HS-27A (cell line): Measurements from ENCODE around the gene NPIPB6.

ENCODE experiments used
- DNase-seq: peaks from one replicate; pipeline ENCODE4 v3.0.0-alpha.2; 2012; ENCODE audit warnings: low read depth, missing footprints

The NPIPB6 gene

GRCh38 chr16:28298511-28298878 is 64.8 kb downstream of the NPIPB6 start:
- no peak for DNase-seq

- DNase-seq = no peak
Measured at GRCh38 chr16:28297784-28298510, 65.4 kb downstream of the NPIPB6 start.

DNA sequence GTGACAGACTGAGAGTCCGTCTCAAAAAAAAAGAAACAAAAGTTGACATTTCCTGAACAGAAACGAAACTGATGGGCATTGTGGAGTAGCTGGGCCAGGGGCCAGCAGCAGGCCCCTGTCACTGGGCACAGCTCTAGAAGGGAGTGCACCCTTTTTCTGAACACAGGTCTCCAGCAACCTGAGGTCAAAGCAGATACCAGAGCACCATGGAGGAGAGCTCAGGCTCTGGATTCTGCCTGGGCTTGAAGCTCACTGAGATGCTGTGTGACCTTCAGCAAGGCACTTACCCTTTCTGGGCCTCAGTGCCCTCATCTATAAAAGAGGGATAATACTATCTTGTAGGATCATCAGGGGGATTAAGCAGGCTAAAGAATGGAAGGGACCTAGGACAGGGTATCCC is 66.0 kb downstream of the NPIPB6 start:
- no peak for DNase-seq

DNA sequence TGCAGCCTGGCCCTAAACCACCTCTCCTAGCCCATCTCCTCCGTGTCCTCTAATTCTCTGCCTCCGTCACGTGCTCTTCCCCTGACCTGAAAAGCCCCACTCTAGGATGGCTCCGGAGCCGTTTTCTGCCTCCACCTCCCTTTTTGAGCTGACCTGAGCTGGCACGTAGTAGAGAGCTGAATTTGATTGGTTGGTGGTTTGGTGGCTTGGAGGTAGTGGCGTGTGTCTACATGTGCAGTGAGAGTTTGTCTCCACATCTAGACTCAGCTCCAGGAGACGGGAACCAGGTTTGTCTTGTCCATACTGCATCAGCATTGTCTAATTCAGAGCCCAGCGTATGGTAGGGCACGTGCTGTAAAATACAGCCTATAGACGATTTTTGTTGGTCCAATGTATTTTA is 68.0 kb downstream of the NPIPB6 start:
- no peak for DNase-seq

DNA sequence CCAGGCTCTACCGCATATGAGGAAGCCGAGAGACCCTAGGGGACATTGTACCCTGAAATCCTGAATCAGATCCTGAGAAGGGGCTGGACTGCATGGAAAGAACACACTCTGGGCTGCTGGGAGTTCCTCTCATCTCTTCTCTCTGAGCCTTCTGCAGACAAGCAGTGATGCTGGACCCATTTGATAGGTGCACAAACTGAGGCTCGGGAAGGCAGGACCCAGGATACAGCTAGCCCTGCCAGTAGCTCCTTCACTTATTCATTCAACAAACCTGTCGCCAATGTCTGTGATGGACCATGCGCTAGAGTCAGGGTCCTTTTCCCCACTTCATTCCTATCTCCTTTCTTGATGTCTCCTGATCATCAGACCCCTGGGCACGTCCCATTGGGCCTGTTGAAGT is 69.1 kb downstream of the NPIPB6 start:
- no peak for DNase-seq

DNA sequence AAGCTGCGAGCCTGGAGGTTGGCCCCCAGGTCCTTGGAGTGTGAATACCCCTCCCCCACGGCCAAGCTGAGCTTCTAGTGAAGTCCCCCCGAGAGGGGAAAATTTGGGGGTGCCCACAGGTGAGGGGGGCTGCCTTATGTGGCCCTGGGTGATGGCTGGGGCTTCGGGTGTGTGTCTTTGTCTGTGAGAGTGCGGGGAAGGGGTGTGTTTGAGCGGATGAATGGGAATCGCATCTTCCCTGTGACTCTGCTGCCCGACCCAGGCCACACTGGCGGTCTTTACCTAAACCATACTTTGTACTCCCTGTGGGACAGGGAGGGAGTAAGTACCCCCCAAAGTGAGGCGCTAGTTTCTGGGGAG is 69.7 kb downstream of the NPIPB6 start:
- DNase-seq = no peak

- DNase-seq = no peak
Measured at GRCh38 chr16:28292731-28293600, 70.3 kb downstream of the NPIPB6 start.
